ENCODE measurements around the gene FHDC1.

DNA sequence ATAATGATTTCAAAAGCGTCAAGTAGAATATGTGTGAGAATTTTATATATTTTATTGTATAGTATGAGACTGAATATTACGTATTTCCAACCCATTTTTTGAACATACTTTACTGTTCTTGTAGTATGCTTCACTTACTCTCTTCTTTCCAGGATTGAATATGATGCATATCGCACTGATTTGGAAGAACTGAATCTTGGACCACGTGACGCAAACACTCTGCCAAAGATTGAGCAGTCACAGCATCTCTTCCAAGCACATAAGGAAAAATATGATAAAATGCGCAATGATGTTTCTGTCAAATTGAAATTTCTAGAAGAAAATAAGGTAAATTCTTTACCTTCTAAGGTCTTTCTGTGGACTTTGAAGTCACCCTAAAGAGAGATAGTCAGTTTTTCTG, 48.1 kb upstream of the FHDC1 start:
- TF ChIP-seq POLR2A (IDR thresholded peaks at IDR 0.05): no peak
- TF ChIP-seq CTCF (IDR thresholded peaks at IDR 0.05 in 8 of 11, conservative IDR thresholded peaks at IDR 0.05 in 3 of 11): no peak
- TF ChIP-seq POLR2AphosphoS5 (IDR thresholded peaks at IDR 0.05): no peak
